ENCODE results near the gene RHO.

RHO gene

DNA sequence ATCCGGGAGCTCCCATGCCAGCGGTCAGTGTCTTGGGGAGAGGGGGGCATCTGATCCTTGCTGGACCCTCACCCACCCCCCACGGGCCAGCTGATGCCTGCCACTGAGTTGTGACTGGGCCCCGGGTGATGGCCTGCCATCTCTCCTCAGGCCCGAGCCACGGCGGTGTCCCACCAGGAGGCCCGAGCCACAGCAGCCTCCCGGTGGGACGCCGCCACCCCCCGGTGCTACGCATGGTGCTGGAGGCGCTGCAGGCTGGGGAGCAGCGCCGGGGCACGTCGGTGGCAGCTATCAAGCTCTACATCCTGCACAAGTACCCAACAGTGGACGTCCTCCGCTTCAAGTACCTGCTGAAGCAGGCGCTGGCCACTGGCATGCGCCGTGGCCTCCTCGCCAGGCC, 18.8 kb downstream of the RHO start:
- H3K4me3 ChIP-seq (ENCODE audit: low read depth, low read length), result no peak overlapping the region
- TF ChIP-seq, protein P1, sequence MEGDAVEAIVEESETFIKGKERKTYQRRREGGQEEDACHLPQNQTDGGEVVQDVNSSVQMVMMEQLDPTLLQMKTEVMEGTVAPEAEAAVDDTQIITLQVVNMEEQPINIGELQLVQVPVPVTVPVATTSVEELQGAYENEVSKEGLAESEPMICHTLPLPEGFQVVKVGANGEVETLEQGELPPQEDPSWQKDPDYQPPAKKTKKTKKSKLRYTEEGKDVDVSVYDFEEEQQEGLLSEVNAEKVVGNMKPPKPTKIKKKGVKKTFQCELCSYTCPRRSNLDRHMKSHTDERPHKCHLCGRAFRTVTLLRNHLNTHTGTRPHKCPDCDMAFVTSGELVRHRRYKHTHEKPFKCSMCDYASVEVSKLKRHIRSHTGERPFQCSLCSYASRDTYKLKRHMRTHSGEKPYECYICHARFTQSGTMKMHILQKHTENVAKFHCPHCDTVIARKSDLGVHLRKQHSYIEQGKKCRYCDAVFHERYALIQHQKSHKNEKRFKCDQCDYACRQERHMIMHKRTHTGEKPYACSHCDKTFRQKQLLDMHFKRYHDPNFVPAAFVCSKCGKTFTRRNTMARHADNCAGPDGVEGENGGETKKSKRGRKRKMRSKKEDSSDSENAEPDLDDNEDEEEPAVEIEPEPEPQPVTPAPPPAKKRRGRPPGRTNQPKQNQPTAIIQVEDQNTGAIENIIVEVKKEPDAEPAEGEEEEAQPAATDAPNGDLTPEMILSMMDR (IDR thresholded peaks at IDR 0.05; ENCODE audit: borderline replicate concordance, insufficient read depth, low read depth, low read length), result no peak

DNA sequence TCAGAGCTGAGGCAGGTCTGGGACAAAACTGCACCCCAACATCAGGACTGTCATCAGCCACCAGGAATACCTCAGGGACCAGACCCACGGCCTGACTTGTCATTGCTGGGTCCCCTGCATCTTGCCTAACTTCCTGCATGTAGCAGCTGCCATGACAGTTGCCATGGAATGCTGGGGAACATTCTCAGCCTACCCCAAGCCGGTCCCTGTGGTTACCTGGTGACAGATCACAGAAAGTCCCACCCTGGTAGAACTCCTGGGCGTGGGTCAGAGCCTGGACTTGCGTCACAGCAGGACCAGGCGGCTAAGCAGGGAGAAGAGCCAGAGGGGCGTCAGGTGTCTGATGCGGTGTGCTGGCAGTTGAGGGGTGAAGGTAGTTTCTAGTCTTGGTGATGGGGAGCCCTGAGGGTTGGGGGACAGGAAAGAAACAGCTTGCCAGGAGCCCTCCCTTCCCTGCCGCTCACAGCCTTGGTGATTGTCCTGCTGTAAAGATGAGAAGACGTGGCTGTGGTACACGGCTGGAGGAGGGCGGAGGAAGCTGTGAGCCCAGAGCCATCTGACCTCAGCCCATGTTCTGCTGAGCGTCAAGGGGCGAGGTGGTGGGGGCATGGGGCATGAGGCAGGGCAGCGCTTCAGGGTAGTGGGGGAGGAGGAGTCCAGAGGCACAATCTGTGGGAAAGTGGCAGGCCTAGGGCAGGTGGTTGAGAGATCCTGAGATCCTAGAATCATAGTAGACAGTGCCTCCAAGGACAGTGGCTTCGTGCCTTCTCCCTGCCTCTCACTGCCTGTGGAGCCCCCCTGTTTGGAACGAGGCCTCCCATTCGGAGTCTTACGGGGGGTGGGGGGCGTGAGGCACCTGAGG, 19.9 kb downstream of the RHO start:
- TF ChIP-seq, protein P1 (IDR thresholded peaks at IDR 0.05; ENCODE audit: borderline replicate concordance, insufficient read depth, low read depth, low read length), result no peak
- no peak overlapping the region for H3K4me3 ChIP-seq (ENCODE audit: low read depth, low read length)

- TF ChIP-seq, protein P1 (IDR thresholded peaks at IDR 0.05; ENCODE audit: borderline replicate concordance, insufficient read depth, low read depth, low read length), result no peak
These were observed 20.8 kb downstream of the RHO start for GRCh38 chr3:129549006-129549800.

GRCh38 chr3:129549805-129550204, 21.4 kb downstream of the RHO start:
- TF ChIP-seq, protein P1 (IDR thresholded peaks at IDR 0.05; ENCODE audit: borderline replicate concordance, insufficient read depth, low read depth, low read length), result no peak
- no peak overlapping the region for H3K4me3 ChIP-seq (ENCODE audit: low read depth, low read length)

More at GRCh38 chr3:129549006-129549800, 20.8 kb downstream of the RHO start:
- no peak overlapping the region for H3K4me3 ChIP-seq (ENCODE audit: low read depth, low read length)

GRCh38 chr3:129552287-129553050, 24.0 kb downstream of the RHO start:
- TF ChIP-seq, protein P1 (IDR thresholded peaks at IDR 0.05; ENCODE audit: borderline replicate concordance, insufficient read depth, low read depth, low read length), result no peak
- no peak overlapping the region for H3K4me3 ChIP-seq (ENCODE audit: low read depth, low read length)

GRCh38 chr3:129553171-129553570, 24.7 kb downstream of the RHO start:
- no peak overlapping the region for H3K4me3 ChIP-seq (ENCODE audit: low read depth, low read length)
- TF ChIP-seq, protein P1 (IDR thresholded peaks at IDR 0.05; ENCODE audit: borderline replicate concordance, insufficient read depth, low read depth, low read length), result no peak

All from GM12875 (cell line).